Measurements from ENCODE around the gene TPSB2. TPM values are rescaled to one million over a fixed set of nuclear protein-coding genes. Genes with fewer than 3 reads are reported as not detected.
"Not testable (repeated sequence)": the region's sequence is repeated elsewhere in the genome, so short reads cannot be mapped to it uniquely, and the experiment has no call there.

Gene TPSB2
- total RNA-seq, 4 donors from 2014 or later: 27.8 to 142 (median 91.8) TPM

DNA sequence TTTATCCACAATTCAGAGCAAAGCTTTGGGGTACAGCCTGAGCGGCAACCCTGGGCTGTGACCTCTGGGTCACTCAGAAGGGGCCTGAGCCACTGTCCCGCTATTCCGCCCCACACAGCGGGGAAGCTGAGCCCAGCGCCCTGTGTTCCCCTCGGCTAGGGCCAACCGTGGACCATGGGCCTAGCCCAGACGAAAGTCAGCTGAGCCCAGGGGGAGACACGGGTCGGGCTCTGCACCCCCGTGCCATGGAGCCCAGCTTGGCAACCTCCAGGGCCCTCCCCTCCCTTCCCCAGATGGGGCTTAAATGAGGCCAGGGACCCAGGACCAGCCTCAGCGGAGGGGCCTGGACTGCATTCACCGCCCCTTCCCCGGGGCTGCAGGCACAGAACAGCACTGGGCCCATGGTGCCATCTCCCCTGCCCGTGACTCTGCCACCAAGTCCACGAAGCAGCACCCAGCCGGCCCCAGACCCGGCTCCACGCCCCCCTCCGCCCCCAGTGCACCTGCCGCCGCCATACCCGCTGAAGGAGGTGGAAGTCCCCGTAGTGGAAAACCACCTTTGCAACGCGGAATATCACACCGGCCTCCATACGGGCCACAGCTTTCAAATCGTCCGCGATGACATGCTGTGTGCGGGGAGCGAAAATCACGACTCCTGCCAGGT, 27.7 kb upstream of the TPSB2 start:
- whole genome bisulfite sequencing, 2 donors (ENCODE audit: low coverage in 1 of 2): no CpG with 5 or more reads among the region's 34 CpGs
- Histone ChIP-seq H3K4me3 (no peak overlapping the region), H3K27ac (no peak overlapping the region), H3K27me3 (peaks cover 74% of the 10 kb centered on the region), H3K9me3 (no peaks in the 10 kb centered on the region), H3K4me1 (peaks cover 0 to 8% (median 0%) of the 10 kb centered on the region in 3 donors), H3K36me3 (no peaks in the 10 kb centered on the region)
- TF ChIP-seq EP300 (IDR thresholded peaks at IDR 0.05) (no peak), POLR2A (IDR thresholded peaks at IDR 0.05) (no peak), POLR2AphosphoS5 (IDR thresholded peaks at IDR 0.05) (no peak)
- TF ChIP-seq, protein P1, sequence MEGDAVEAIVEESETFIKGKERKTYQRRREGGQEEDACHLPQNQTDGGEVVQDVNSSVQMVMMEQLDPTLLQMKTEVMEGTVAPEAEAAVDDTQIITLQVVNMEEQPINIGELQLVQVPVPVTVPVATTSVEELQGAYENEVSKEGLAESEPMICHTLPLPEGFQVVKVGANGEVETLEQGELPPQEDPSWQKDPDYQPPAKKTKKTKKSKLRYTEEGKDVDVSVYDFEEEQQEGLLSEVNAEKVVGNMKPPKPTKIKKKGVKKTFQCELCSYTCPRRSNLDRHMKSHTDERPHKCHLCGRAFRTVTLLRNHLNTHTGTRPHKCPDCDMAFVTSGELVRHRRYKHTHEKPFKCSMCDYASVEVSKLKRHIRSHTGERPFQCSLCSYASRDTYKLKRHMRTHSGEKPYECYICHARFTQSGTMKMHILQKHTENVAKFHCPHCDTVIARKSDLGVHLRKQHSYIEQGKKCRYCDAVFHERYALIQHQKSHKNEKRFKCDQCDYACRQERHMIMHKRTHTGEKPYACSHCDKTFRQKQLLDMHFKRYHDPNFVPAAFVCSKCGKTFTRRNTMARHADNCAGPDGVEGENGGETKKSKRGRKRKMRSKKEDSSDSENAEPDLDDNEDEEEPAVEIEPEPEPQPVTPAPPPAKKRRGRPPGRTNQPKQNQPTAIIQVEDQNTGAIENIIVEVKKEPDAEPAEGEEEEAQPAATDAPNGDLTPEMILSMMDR (IDR thresholded peaks at IDR 0.05): no peak
- ATAC-seq: no peak

DNA sequence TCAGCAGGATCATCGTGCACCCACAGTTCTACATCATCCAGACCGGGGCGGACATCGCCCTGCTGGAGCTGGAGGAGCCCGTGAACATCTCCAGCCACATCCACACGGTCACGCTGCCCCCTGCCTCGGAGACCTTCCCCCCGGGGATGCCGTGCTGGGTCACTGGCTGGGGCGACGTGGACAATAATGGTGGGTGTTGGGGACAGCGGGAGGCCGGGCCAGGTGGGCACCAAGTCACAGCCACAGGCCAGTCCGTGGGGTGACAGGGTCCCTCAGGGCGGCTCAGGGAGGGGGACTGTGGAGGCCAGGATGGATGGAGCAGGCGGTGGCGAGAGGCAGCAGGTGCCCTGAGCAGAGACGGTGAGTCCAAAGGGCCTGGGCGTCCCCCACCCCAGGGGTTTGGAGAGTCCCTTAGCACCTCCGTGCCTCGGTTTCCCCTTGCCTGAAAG, 26.9 kb upstream of the TPSB2 start:
- no peaks in the 10 kb centered on the region for H3K36me3 ChIP-seq
- TF ChIP-seq POLR2A (IDR thresholded peaks at IDR 0.05) (no peak), EP300 (IDR thresholded peaks at IDR 0.05) (no peak), POLR2AphosphoS5 (IDR thresholded peaks at IDR 0.05) (no peak)
- TF ChIP-seq, protein P1 (IDR thresholded peaks at IDR 0.05): no peak
- peaks cover 66% of the 10 kb centered on the region for H3K27me3 ChIP-seq
- WGBS, 2 donors (ENCODE audit: low coverage in 1 of 2): 65% methylated on average over 4 of the region's 22 CpGs; no CpG with 5 or more reads in 1 of the 2 donors
- no peak for ATAC-seq
- H3K9me3 ChIP-seq: no peaks in the 10 kb centered on the region
- H3K4me3 ChIP-seq: no peak overlapping the region
- H3K4me1 ChIP-seq: peaks cover 0 to 8% (median 0%) of the 10 kb centered on the region in 3 donors
- no peak overlapping the region for H3K27ac ChIP-seq

DNA sequence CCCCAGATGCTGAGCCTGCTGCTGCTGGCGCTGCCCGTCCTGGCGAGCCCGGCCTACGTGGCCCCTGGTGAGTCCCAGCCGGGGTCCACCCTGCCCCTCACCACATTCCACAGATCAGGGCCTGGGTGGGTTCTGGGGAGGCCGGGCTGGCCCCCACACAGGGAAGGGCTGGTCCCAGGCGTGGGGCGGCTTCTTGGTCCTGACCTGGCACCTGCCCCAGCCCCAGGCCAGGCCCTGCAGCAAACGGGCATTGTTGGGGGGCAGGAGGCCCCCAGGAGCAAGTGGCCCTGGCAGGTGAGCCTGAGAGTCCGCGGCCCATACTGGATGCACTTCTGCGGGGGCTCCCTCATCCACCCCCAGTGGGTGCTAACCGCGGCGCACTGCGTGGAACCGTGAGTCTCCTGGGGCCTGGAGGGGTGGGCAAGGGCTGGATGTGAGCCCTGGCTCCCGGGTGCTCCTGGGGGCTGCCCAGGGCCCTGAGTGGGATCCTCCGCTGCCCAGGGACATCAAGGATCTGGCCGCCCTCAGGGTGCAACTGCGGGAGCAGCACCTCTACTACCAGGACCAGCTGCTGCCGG, 26.4 kb upstream of the TPSB2 start:
- not testable (repeated sequence) for H3K9me3 ChIP-seq, H3K36me3 ChIP-seq, H3K4me3 ChIP-seq, H3K27ac ChIP-seq, H3K4me1 ChIP-seq, ATAC-seq
- H3K27me3 ChIP-seq: peaks cover 61% of the 10 kb centered on the region
- no CpG with 5 or more reads among the region's 23 CpGs for WGBS, 2 donors (ENCODE audit: low coverage in 1 of 2)

DNA sequence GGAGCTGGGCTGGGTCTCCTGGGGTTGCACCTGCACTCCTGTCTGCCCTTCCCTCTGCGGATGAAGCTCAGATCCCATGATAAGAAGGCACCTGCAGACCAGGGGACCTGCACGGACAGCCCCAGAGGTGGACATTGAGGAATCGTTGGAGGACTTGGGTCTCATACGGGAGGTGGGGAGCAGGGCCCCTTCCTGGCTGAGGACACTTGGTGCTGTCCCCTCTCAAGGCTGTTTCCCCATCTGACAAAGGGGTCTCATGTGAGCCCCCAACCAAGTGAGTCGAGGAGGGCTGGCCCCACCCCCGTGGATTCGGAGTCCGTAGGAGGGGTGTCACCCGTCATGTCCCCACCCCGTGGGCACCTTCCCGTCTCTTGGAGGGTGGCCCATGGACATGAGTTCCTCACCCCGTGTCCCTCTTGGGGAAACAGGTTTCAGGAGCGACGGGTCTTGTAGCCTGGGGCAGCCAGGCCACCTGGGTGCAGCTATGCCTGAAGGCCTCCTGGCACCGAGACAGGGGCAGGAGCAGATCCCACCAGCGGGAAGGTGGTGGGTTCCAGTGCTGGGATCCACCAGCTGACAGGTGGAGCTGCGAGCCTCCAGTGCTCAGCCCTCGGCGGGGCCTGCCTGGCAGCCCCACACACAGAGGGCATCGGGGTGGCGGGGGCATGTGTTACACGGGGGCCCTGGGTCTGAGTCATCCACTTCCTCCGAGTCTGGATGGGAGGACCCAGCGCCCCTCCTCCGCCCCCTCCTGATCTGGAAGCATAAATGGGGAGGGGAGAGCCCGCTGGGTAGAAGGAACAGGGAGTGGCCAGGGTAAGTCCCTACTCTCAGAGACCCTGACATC, 25.5 kb upstream of the TPSB2 start, which contains the start of gene TPSD1:
TPSD1 (plus strand) TSS at position 794 of the 847 bp plus-strand sequence. CDS start 212 bp downstream, outside the sequence.
- ATAC-seq, H3K36me3 ChIP-seq, H3K4me1 ChIP-seq, H3K27ac ChIP-seq, H3K4me3 ChIP-seq, H3K9me3 ChIP-seq: not testable (repeated sequence)
- H3K27me3 ChIP-seq: peaks cover 52% of the 10 kb centered on the region
- no CpG with 5 or more reads among the region's 26 CpGs for WGBS, 2 donors (ENCODE audit: low coverage in 1 of 2)

DNA sequence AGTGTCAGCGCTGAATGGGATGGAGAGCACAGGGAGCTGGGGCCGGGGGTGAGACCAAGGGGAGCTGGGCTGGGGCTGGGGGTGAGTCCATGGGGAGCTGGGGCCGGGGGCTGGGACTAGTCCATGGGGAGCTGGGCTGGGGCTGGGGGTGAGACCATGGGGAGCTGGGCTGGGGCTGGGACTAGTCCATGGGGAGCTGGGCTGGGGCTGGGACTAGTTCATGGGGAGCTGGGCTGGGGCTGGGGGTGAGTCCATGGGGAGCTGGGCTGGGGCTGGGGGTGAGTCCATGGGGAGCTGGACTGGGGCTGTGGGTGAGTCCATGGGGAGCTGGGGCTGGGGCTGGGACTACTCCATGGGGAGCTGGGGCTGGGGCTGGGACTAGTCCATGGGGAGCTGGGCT, 24.8 kb upstream of the TPSB2 start:
- not testable (repeated sequence) for H3K4me1 ChIP-seq, H3K9me3 ChIP-seq, H3K27ac ChIP-seq, ATAC-seq, H3K4me3 ChIP-seq, H3K36me3 ChIP-seq
- H3K27me3 ChIP-seq: peaks cover 45% of the 10 kb centered on the region
- no CpG with 5 or more reads among the region's 3 CpGs for WGBS, 2 donors (ENCODE audit: low coverage in 1 of 2)

DNA sequence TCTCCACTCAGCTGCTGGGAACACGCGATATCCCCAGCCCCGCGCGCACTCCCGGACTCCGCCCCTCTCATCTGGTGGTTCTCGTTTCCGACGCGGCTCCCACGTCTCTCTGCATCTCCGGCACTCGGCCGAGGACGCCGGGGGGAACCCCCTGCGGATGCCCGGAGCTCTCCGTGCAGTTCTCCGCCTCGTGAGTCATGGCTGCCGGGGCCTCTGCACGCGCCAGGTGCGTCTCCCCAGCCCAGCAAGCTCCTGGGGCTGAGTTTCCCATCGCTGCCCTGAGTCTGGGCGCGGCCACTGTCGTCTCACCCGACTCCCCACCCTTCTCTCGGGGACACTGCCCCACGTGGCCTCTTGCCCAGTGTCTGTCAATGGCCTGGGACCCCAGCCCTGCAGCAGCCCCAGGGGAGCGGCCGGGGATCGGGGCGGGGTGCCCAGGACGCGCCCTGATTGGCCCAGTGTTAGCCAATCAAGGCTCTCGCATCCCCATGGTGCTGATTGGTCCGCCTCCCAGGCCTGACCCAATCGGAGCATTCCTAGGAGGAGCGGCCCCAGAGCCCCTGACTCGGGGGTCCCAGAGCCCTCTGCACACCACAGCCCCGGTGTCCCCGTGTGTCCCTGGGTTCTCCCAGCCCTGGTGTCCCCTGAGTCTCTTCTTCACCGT, 23.8 kb upstream of the TPSB2 start:
- WGBS, 2 donors (ENCODE audit: low coverage in 1 of 2): no CpG with 5 or more reads among the region's 47 CpGs
- ATAC-seq: peak; percentile 35
- H3K27me3 ChIP-seq: peaks cover 38% of the 10 kb centered on the region
- not testable (repeated sequence) for H3K9me3 ChIP-seq, H3K36me3 ChIP-seq, H3K27ac ChIP-seq, H3K4me3 ChIP-seq, H3K4me1 ChIP-seq

DNA sequence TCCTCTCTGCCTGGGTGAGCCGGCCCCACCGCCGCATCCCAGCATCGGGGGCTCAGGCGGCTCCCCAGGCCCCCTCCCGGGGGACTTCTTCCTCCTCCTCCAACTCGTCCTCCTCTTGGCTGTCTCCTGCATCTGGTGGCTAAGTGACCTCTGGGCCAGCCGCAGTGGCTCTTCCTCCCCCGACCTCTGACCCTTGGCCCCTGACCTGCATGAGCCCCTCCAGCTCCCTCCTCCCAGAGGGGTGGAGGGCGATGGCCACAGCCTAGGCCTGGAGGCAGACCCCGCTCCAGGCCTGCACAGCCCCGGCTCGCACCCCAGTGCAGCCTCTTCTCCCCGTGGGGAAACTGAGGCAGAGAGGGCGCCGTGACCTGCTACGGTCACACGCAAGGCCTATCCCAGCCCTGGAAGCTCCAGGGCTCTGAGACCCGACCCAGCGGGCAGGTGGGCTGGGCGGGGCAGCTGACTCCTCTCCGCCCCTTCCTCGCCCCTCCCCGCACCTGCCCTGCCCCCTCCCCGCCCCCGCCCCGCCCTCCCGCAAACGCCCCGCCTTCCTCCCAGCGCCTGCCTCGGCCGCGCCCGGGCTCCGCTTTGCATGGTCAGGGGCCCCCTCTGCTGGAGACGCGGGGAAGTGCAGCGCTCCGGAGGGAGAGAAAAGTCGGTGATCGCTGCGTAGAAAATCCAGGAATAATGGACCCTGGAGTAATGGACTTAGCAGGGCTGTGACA, 19.2 kb upstream of the TPSB2 start:
- not testable (repeated sequence) for H3K4me1 ChIP-seq, H3K9me3 ChIP-seq, H3K4me3 ChIP-seq, H3K36me3 ChIP-seq, H3K27ac ChIP-seq
- H3K27me3 ChIP-seq: peaks cover 33% of the 10 kb centered on the region
- peak; percentile 60 for ATAC-seq
- no CpG with 5 or more reads among the region's 43 CpGs for WGBS, 2 donors (ENCODE audit: low coverage in 1 of 2)

DNA sequence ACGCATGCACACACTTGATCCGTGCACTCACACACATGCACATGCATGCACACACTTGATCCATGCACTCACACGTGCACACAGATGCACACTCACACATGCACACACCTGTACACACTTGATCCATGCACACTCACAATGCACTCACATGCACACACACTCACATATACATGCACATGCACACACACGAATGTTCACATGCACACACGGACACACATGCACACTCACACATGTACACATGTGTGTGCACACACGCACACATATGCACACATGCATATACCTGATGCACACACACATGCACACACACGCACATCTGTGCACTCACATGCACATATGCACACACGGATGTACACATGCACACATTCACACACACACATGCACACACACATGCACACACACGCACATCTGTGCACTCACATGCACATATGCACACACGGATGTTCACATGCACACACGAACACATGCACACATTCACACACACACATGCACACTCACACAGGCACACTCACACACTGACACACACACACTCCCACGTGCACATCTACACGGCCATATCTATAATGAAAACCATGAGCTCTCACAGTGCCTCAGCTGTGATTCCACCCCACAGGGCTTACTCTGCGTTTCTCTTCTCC, 18.0 kb upstream of the TPSB2 start:
- not testable (repeated sequence) for H3K9me3 ChIP-seq, H3K4me1 ChIP-seq, H3K27ac ChIP-seq, ATAC-seq, H3K4me3 ChIP-seq, H3K36me3 ChIP-seq
- peaks cover 38% of the 10 kb centered on the region for H3K27me3 ChIP-seq
- WGBS, 2 donors (ENCODE audit: low coverage in 1 of 2): 76 to 89% methylated on average over 3 to 11 of the region's 14 CpGs
